Measurements from ENCODE around the gene ZNHIT3. TPM values are rescaled to one million over a fixed set of nuclear protein-coding genes. Genes with fewer than 3 reads are reported as not detected.

Gene ZNHIT3
- total RNA-seq, 2 donors from 2014 or later, result 47.4 to 62.3 TPM

DNA sequence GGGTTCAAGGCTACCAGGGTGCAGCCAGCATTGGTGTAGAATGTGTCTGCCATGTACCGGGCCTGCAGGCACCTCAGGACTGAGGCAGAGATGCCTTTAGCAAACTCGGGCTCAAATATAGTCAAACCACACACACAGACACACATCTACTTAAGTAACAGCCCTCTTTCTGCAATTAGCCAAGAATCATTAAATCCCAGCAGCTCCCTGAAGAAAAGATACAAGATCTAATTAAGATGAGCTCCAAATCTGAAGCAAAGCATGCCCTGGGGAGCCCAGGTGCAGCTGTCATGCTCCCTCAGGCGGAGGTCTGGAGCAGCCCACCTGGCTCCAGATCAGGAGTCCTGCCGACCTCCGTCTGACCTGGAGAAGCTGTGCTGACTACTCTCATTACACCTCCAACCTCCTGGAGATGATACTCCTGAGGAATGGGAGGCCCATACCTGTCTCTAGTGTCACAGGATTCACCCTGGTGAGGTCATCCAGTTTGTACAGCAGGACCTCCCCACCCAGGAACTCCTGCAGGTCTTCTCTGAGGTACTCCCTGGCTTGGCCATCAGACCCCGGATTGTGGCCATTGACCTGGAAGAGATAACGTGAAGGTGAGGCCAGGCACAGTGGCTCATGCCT is 41.3 kb downstream of the ZNHIT3 start:
- Mint-ChIP-seq H3K36me3 (peaks cover 42 to 49% of the 10 kb centered on the region in 2 donors), H3K27ac (peak overlapping the region; percentile 49 to 72), H3K9me3 (peaks cover 3 to 4% of the 10 kb centered on the region in 2 donors)
- no peak for DNase-seq (ENCODE audit: low spot score in 2 of 2)
- no peak for ATAC-seq

GRCh38 chr17:36529121-36529520 is 42.6 kb downstream of the ZNHIT3 start:
- no peak for ATAC-seq
- Mint-ChIP-seq H3K9me3 (peaks cover 3 to 4% of the 10 kb centered on the region in 2 donors), H3K27ac (no peak overlapping the region), H3K36me3 (peaks cover 55 to 61% of the 10 kb centered on the region in 2 donors)
- DNase-seq (ENCODE audit: low spot score in 2 of 2), result no peak

DNA sequence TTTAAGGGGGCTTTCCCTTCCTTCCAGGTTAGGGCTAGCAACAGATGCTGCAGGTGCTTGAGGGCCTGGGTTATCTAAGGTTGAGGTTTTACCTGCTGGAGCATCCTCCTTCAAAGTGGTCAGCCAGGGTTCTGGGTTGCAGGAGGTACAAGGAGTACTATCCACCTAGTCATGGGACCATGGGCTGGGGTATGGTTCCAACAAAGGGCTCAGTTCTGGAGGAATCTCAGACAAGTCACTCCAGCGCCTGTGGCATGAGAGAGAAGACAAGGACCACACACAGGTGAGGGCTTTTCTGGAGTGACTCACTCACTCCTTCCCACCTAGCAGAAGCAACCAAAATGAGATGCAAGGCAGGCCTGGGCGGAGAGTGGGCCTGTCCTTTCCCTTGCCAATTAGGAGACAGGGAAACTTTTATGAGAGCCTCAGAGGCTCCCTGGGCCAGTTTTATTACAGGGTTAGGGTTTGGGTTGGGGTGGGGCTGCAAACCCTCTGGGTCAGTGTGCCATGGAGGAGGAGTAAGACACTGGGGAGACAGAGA is 46.0 kb downstream of the ZNHIT3 start:
- no peak for ATAC-seq
- Mint-ChIP-seq H3K9me3 (no peaks in the 10 kb centered on the region), H3K27ac (peak overlapping the region; percentile 26 to 44), H3K36me3 (peaks cover 51 to 59% of the 10 kb centered on the region in 2 donors)
- no peak for DNase-seq (ENCODE audit: low spot score in 2 of 2)

DNA sequence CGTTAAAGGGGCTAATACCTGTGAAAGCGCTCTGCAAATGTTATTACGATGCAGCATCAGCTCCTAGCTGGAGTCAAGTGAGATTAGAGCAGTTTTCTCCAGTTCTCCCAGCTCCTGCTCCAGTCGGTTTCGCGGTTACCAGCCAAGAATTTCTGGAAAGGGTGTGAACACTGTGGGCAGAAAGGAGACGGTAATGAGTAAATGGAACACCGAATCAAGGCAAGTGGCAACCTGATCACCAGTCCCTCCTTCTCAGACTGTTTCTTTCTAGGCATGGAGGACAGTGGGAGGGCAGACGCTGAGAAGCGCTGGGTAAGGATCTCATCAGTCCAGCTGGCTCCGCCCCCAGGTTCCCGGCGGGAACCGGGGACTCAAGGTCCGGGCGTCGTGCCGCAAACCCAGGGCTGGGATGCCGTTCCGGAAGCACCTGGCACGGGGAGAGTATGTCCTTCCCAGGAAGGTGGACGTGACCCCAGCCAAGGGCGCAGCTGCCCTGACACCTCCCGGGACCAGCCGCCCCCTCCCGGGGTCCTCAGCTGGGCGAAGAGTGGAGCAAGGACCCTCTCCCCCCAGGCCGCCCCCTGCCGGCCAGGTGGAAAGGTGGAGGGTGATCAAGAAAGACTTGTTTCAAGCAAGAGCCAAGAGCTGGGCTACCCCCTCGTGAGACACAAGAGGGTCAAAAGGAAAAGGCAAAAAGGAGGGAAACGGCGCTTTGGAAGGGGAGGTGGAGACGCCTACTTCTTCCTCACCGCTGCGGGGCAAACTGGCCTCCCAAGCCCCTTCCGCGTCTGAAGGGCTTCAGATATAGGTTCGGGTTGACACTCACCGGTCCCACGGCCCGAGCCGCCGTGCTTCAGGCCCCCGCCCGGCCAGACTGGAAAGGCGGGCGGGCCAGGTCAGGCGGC is 47.7 kb downstream of the ZNHIT3 start:
- H3K9me3 Mint-ChIP-seq, result no peaks in the 10 kb centered on the region
- peak; percentile 62 to 66 for DNase-seq (ENCODE audit: low spot score in 2 of 2)
- ATAC-seq, result peak; percentile 10 to 46
- peak overlapping the region; percentile 94 to 96 for H3K27ac Mint-ChIP-seq
- H3K36me3 Mint-ChIP-seq, result peaks cover 43 to 58% of the 10 kb centered on the region in 2 donors

DNA sequence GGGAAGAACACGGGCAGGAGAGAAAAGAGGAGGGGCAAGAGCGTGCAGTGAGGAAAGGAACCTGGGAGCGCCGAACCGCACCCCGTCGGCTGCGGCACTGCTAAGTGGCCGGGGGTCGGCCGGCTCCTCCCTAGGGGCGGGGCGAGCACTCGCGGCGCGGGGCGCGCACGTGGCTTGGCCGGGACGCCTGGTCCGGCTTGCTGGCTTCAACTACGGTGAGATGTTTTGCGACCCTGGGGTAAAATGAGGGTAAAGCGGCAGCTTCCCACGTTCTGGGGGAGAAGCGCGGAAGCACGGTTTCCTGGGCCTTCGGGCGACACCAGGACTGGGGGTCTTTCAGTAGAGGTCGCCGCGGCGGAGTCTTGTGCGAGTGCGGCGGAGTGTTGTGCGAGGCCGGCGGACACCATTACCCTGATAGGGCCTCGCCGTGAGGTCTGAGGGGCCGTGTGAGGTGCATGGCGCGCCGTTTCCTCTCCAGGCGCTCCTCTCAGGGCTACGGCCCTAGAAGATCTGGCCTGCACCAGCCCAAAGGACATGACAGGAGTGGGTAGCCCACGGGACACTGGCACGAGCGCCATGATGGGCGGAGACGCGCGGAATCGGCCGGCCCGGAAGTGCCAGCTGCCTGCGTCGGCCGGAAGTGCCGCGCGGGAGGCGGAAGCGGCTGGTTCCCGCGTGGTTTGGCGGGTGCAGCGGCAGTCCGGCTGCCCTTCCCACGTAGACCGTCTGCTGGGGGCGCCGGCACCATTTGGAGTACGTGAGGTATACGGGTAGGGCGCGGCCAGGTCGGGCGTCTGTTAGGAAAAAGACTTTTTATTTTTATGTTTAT is 48.6 kb downstream of the ZNHIT3 start, which contains the start of the genes MYO19 and PIGW:
Gene MYO19 (minus strand): TSS at position 29 of the 829 bp plus-strand sequence. CDS start 2,330 bp downstream, outside the sequence.
Gene PIGW (plus strand): TSS at position 148 of the 829 bp plus-strand sequence. CDS start 2,115 bp downstream, outside the sequence.
- ATAC-seq, result peak; percentile 89
- no peaks in the 10 kb centered on the region for H3K9me3 Mint-ChIP-seq
- peaks cover 43 to 54% of the 10 kb centered on the region in 2 donors for H3K36me3 Mint-ChIP-seq
- H3K27ac Mint-ChIP-seq, result peak within 1 kb of the TSS; percentile 94 to 96
- peak; percentile 89 to 92 for DNase-seq (ENCODE audit: low spot score in 2 of 2)

DNA sequence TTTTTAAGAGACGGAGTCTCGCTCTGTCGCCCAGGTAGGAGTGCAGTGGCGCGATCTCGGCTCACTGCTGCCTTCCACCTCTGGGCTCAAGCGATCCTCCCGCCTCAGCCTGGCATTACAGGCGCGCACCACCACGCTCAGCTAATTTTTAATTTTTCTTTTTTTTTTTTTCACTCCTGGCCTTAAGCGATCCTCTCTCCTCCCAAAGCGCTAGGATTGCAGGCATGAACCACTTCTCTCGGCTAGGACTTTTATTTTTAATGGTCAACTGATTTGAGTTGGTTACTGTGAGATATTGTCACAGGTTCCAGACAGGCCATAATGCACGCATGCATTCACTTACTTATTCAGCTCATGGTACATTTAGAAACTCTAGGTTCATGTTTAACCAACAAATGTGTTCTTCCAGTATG is 49.2 kb downstream of the ZNHIT3 start:
- Mint-ChIP-seq H3K9me3 (no peaks in the 10 kb centered on the region), H3K27ac (peak overlapping the region; percentile 94 to 96), H3K36me3 (peaks cover 43 to 54% of the 10 kb centered on the region in 2 donors)
- DNase-seq (ENCODE audit: low spot score in 2 of 2) (no peak), ATAC-seq (no peak)

DNA sequence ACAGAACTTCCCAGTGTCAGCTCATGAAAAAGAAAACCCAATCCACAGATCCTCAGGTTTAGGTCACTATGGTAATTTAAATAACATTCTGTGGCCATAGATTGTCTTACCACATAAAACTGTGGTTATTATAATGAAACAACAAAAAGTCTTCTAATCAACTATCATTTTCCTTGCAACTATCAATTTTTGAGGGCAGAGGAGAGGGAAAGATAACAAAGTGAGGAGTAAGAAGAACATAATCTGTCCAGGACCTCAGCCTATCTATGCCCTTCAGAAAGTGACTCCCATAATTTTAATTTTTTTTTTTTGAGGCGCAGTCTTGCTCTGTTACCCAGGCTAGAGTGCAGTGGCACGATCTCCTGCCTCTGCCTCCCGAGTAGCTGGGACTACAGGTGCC is 54.2 kb downstream of the ZNHIT3 start:
- peaks cover 17 to 23% of the 10 kb centered on the region in 2 donors for H3K36me3 Mint-ChIP-seq
- no peak overlapping the region for H3K27ac Mint-ChIP-seq
- DNase-seq (ENCODE audit: low spot score in 2 of 2) (no peak), ATAC-seq (no peak)
- no peaks in the 10 kb centered on the region for H3K9me3 Mint-ChIP-seq

- peaks cover 26% of the 10 kb centered on the region in 2 donors for H3K36me3 Mint-ChIP-seq
- no peaks in the 10 kb centered on the region for H3K9me3 Mint-ChIP-seq
Measured at GRCh38 chr17:36542755-36543154, 56.3 kb downstream of the ZNHIT3 start.

GRCh38 chr17:36544044-36544306 is 57.5 kb downstream of the ZNHIT3 start:
- Mint-ChIP-seq H3K36me3 (peaks cover 23 to 27% of the 10 kb centered on the region in 2 donors), H3K27ac (peak overlapping the region; percentile 95 to 99), H3K9me3 (no peaks in the 10 kb centered on the region)
- no peak for DNase-seq (ENCODE audit: low spot score in 2 of 2)
- no peak for ATAC-seq

More at GRCh38 chr17:36542755-36543154, 56.3 kb downstream of the ZNHIT3 start:
- peak overlapping the region in 1 of 2 donors; percentile 9 for H3K27ac Mint-ChIP-seq
- DNase-seq (ENCODE audit: low spot score in 2 of 2), result no peak
- no peak for ATAC-seq

GRCh38 chr17:36544307-36545076 is 58.0 kb downstream of the ZNHIT3 start, which contains the start of gene GGNBP2:
Gene GGNBP2, plus strand, starts transcription at chr17:36544919. Its CDS starts 806 bp downstream, at chr17:36545725.
- DNase-seq (ENCODE audit: low spot score in 2 of 2) (peak; percentile 92 to 94), ATAC-seq (peak; percentile 72 to 80)
- Mint-ChIP-seq H3K9me3 (no peaks in the 10 kb centered on the region), H3K27ac (peak within 1 kb of the TSS; percentile 95 to 99), H3K36me3 (peaks cover 23 to 27% of the 10 kb centered on the region in 2 donors)

- DNase-seq (ENCODE audit: low spot score in 2 of 2) (no peak), ATAC-seq (no peak)
Measured at GRCh38 chr17:36545077-36545464, 58.6 kb downstream of the ZNHIT3 start.

More at GRCh38 chr17:36545077-36545464, 58.6 kb downstream of the ZNHIT3 start:
- Mint-ChIP-seq H3K9me3 (no peaks in the 10 kb centered on the region), H3K27ac (peak overlapping the region; percentile 95 to 96), H3K36me3 (peaks cover 23% of the 10 kb centered on the region in 2 donors)

Other genes starting within 250 kb of the ZNHIT3 start
- gene TBC1D3I, start 222.1 kb upstream of the ZNHIT3 start, total RNA-seq, result under 1 TPM; 0.16 to 0.52 TPM
- gene TBC1D3G, start 162.8 kb upstream of the ZNHIT3 start, total RNA-seq, result not detected
- gene TBC1D3H, start 98.2 kb upstream of the ZNHIT3 start, total RNA-seq, result not detected
- gene MYO19, start 48.2 kb downstream of the ZNHIT3 start, total RNA-seq, result 100 to 1,000 TPM; 153 to 170 TPM
- gene PIGW, start 48.3 kb downstream of the ZNHIT3 start, total RNA-seq, result 10 to 100 TPM in 1 of 2 donors, 1 to 10 TPM in 1; 7.7 to 11.6 TPM
- gene GGNBP2, start 58.2 kb downstream of the ZNHIT3 start, total RNA-seq, result 100 to 1,000 TPM in 1 of 2 donors, 10 to 100 TPM in 1; 97.7 to 151 TPM
- gene DHRS11, start 105.2 kb downstream of the ZNHIT3 start, total RNA-seq, result 1 to 10 TPM; 8.9 to 9.6 TPM
- gene MRM1, start 114.9 kb downstream of the ZNHIT3 start, total RNA-seq, result 10 to 100 TPM in 1 of 2 donors, 1 to 10 TPM in 1; 8.0 to 16.5 TPM